ENCODE data around the gene PRSS1. TPM values are rescaled to one million over a fixed set of nuclear protein-coding genes. Genes with fewer than 3 reads are reported as not detected.
"Not testable (repeated sequence)": the region's sequence is repeated elsewhere in the genome, so short reads cannot be mapped to it uniquely, and the experiment has no call there.

The PRSS1 gene
- total RNA-seq, 3 donors from 2014 or later, result not detected

GRCh38 chr7:142739923-142740492 is 9.3 kb upstream of the PRSS1 start:
- Histone ChIP-seq H3K4me3 (no peak overlapping the region), H3K9me3 (no peaks in the 10 kb centered on the region), H3K4me1 (ENCODE audit: low read depth) (no peaks in the 10 kb centered on the region), H3K36me3 (ENCODE audit: low read depth) (no peaks in the 10 kb centered on the region)
- TF ChIP-seq, protein P1, sequence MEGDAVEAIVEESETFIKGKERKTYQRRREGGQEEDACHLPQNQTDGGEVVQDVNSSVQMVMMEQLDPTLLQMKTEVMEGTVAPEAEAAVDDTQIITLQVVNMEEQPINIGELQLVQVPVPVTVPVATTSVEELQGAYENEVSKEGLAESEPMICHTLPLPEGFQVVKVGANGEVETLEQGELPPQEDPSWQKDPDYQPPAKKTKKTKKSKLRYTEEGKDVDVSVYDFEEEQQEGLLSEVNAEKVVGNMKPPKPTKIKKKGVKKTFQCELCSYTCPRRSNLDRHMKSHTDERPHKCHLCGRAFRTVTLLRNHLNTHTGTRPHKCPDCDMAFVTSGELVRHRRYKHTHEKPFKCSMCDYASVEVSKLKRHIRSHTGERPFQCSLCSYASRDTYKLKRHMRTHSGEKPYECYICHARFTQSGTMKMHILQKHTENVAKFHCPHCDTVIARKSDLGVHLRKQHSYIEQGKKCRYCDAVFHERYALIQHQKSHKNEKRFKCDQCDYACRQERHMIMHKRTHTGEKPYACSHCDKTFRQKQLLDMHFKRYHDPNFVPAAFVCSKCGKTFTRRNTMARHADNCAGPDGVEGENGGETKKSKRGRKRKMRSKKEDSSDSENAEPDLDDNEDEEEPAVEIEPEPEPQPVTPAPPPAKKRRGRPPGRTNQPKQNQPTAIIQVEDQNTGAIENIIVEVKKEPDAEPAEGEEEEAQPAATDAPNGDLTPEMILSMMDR (IDR thresholded peaks at IDR 0.05), result no peak
- intact Hi-C loops (cut with DNase I, micrococcal nuclease), result no loop called here
- no peak for DNase-seq
- ATAC-seq, result peak; percentile 48

DNA sequence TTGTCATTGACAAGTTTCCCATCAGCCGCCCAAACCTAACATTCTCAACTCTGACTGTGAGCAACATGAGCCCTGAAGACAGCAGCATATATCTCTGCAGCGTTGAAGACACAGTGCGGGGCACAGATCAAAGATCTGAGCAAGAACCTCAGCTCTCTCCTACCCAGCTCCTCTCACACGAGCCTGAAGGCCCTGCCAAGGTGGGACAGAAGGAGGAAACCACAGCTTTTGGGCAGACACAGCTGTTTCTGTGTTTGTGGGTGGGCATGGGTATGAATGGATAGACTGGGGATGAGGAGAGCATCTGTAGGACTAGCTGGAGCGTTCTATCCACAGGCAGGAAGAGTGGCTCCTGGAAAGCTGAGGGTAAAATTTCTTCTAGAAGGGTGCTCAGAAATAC is 8.5 kb upstream of the PRSS1 start:
- H3K9me3 ChIP-seq, result no peaks in the 10 kb centered on the region
- H3K36me3 ChIP-seq (ENCODE audit: low read depth), result no peaks in the 10 kb centered on the region
- DNase-seq (no peak), ATAC-seq (no peak)
- H3K4me1 ChIP-seq (ENCODE audit: low read depth), result no peaks in the 10 kb centered on the region
- intact Hi-C loops (cut with DNase I, micrococcal nuclease), result no loop called here
- H3K4me3 ChIP-seq, result no peak overlapping the region
- TF ChIP-seq, protein P1 (IDR thresholded peaks at IDR 0.05), result no peak

DNA sequence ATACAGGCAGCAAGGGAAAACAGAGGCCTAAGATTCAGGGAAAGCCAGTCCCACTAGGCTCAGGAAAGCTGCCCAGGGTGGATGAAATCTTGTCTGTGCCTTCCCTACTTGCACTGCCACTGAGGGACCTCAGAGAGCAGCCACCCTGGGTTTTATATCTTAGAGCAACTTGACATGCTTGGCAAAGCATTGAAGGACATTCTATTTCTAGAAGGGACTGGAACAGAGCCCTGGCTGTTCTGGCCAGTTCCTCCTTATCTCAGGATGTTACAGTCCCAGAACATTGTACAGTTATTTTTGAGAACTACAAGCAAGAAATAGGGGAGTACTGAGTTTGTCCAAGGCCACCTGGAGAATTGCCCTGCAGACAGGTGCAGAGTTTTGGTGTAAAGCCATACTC is 7.3 kb upstream of the PRSS1 start:
- ATAC-seq; H3K36me3 ChIP-seq (ENCODE audit: low read depth); H3K4me3 ChIP-seq: not testable (repeated sequence)

DNA sequence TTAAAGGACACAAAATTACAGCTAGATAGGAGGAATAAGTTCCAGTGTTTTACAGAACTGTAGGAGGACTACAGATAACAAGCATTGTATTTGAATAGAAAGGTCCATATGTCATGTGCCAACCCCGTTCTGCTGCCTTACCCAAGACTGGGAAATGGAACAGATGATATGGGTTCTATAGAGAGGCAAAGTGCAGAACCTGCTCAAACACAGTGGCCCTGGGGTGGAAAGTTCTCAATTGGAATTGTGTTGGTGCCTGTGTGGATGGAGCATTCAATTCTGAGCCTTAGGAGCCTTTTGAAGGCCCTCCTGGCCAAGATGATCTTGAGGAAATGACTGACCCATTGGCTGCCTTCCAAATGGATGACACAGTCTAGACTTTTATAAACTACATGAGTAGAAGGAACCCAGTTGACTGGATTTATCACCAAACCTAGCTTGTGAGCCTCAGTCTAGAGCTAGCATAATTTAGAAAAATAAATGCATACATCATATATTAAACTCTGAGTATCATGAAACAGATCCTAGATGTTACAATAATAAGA is 4.1 kb upstream of the PRSS1 start:
- intact Hi-C loops (cut with DNase I, micrococcal nuclease), result no loop called here
- no peak for ATAC-seq
- Histone ChIP-seq H3K36me3 (ENCODE audit: low read depth) (no peaks in the 10 kb centered on the region), H3K9me3 (no peaks in the 10 kb centered on the region), H3K4me3 (no peak overlapping the region), H3K4me1 (ENCODE audit: low read depth) (no peaks in the 10 kb centered on the region)
- TF ChIP-seq, protein P1 (IDR thresholded peaks at IDR 0.05), result no peak
- no peak for DNase-seq

More for the DNA sequence above, 7.3 kb upstream of the PRSS1 start:
- DNase-seq; intact Hi-C loops (cut with DNase I, micrococcal nuclease); H3K4me1 ChIP-seq (ENCODE audit: low read depth); H3K9me3 ChIP-seq: not testable (repeated sequence)

DNA sequence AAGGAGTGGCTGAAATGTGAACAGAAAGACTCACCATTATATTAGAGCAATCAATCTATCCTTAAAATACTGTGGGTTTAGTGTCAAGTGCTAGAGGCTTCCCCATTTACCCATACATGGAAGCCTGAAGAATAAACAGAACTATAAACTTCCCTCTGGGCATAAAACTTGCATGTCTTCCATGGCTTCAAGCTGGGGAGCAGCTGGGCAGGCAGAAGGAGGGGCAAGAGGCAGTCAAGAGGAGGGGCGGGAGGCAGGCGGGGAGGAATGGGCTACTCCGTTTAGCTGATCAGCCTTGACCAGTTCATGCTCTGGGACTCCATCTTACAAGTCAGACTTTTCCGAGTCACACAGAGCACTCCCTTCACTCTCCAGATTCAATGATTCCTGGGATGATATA is 3.5 kb upstream of the PRSS1 start:
- H3K4me3 ChIP-seq, result no peak overlapping the region
- no peak for ATAC-seq
- H3K9me3 ChIP-seq, result no peaks in the 10 kb centered on the region
- intact Hi-C loops (cut with DNase I, micrococcal nuclease), result no loop called here
- no peak for DNase-seq
- H3K4me1 ChIP-seq (ENCODE audit: low read depth), result no peaks in the 10 kb centered on the region
- no peaks in the 10 kb centered on the region for H3K36me3 ChIP-seq (ENCODE audit: low read depth)
- TF ChIP-seq, protein P1 (IDR thresholded peaks at IDR 0.05), result no peak

- H3K4me1 ChIP-seq (ENCODE audit: low read depth), result no peaks in the 10 kb centered on the region
- H3K9me3 ChIP-seq, result no peaks in the 10 kb centered on the region
- TF ChIP-seq, protein P1 (IDR thresholded peaks at IDR 0.05), result no peak
- H3K36me3 ChIP-seq (ENCODE audit: low read depth), result no peaks in the 10 kb centered on the region
- no peak for ATAC-seq
- DNase-seq, result no peak
- intact Hi-C loops (cut with DNase I, micrococcal nuclease), result no loop called here
- H3K4me3 ChIP-seq, result no peak overlapping the region
Measured at GRCh38 chr7:142746264-142746663, 3.0 kb upstream of the PRSS1 start.

DNA sequence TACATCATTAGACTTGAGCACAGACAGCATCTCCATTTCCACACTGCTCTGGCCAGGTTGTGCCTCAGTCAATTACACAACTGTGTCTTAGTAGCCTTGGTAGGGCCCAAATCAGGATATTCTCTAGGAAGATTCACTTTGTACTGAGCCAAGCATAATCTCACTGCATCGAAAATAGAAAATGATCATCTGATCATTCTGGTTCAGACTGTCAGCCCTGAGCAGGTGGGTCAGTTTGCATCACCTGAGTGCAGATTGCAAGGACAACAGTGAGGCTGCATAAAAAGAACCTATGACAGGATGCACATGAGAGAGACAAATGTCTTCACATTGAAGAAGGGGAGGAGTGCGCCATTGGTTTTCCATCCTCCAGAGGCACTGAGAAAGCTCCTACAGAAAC is 862 bp upstream of the PRSS1 start:
- intact Hi-C loops (cut with DNase I, micrococcal nuclease); ATAC-seq; H3K4me3 ChIP-seq: not testable (repeated sequence)

More for the DNA sequence above, 862 bp upstream of the PRSS1 start:
- not testable (repeated sequence) for DNase-seq; H3K4me1 ChIP-seq (ENCODE audit: low read depth); H3K9me3 ChIP-seq; H3K36me3 ChIP-seq (ENCODE audit: low read depth)

All from mucosa of descending colon (tissue), 3 donors.